ENCODE results near the gene ZNF117.
"Not testable (repeated sequence)": the region's sequence is repeated elsewhere in the genome, so short reads cannot be mapped to it uniquely, and the experiment has no call there.

ZNF117 gene

GRCh38 chr7:64997164-64997908 is 6.5 kb upstream of the ZNF117 start:
- DNase-seq (ENCODE audit: low read depth in 2 of 2), result no peak

GRCh38 chr7:64996305-64996704 is 5.5 kb upstream of the ZNF117 start:
- DNase-seq (ENCODE audit: low read depth in 2 of 2), result no peak

GRCh38 chr7:64993901-64994300 is 3.1 kb upstream of the ZNF117 start:
- no peak for DNase-seq (ENCODE audit: low read depth in 2 of 2)

GRCh38 chr7:64992971-64993370 is 2.1 kb upstream of the ZNF117 start:
- no peak for DNase-seq (ENCODE audit: low read depth in 2 of 2)

GRCh38 chr7:64990216-64990615 is 620 bp downstream of the ZNF117 start:
- DNase-seq (ENCODE audit: low read depth in 2 of 2), result no peak

GRCh38 chr7:64978497-64979203 is 12.2 kb downstream of the ZNF117 start:
- no peak for DNase-seq (ENCODE audit: low read depth in 2 of 2)

GRCh38 chr7:64965594-64965993 is 25.2 kb downstream of the ZNF117 start:
- no peak for DNase-seq (ENCODE audit: low read depth in 2 of 2)

GRCh38 chr7:64959072-64959747 is 31.6 kb downstream of the ZNF117 start:
- DNase-seq (ENCODE audit: low read depth in 2 of 2), result no peak

- DNase-seq (ENCODE audit: low read depth in 2 of 2), result no peak
These were observed 39.5 kb downstream of the ZNF117 start for GRCh38 chr7:64951250-64951848.

- not testable (repeated sequence) for DNase-seq (ENCODE audit: low read depth in 2 of 2)
These were observed 40.2 kb downstream of the ZNF117 start for GRCh38 chr7:64950673-64951072.

GRCh38 chr7:64948774-64949173 is 42.1 kb downstream of the ZNF117 start:
- not testable (repeated sequence) for DNase-seq (ENCODE audit: low read depth in 2 of 2)

- DNase-seq (ENCODE audit: low read depth in 2 of 2), result no peak
These were observed 43.4 kb downstream of the ZNF117 start for GRCh38 chr7:64947252-64948000.

- DNase-seq (ENCODE audit: low read depth in 2 of 2), result no peak
These were observed 44.1 kb downstream of the ZNF117 start for GRCh38 chr7:64946772-64947171.

GRCh38 chr7:64945503-64946175 is 45.2 kb downstream of the ZNF117 start:
- no peak for DNase-seq (ENCODE audit: low read depth in 2 of 2)

- not testable (repeated sequence) for DNase-seq (ENCODE audit: low read depth in 2 of 2)
These were observed 46.0 kb downstream of the ZNF117 start for GRCh38 chr7:64944667-64945502.

- DNase-seq (ENCODE audit: low read depth in 2 of 2), result not testable (repeated sequence)
These were observed 50.8 kb downstream of the ZNF117 start for GRCh38 chr7:64940021-64940420.

- DNase-seq (ENCODE audit: low read depth in 2 of 2), result no peak
These were observed 52.3 kb downstream of the ZNF117 start for GRCh38 chr7:64938540-64938939.

GRCh38 chr7:64934478-64934877 is 56.4 kb downstream of the ZNF117 start:
- DNase-seq (ENCODE audit: low read depth in 2 of 2), result no peak

- DNase-seq (ENCODE audit: low read depth in 2 of 2), result not testable (repeated sequence)
These were observed 62.3 kb downstream of the ZNF117 start for GRCh38 chr7:64928252-64929187.
